GM12864 (cell line): ENCODE results near the gene S100A10.

Source experiments
- DNase-seq: peaks from one replicate; pipeline ENCODE4 v3.0.0-alpha.2; 2011; ENCODE audit warnings: low read depth
- H3K4me3 ChIP-seq: 2 replicates; pipeline ENCODE4 v1.5.1; 2011; ENCODE audit warnings: mild to moderate bottlenecking, low read depth, low read length, control low read depth
- CTCF ChIP-seq: IDR thresholded peaks from 2 replicates; pipeline ENCODE4 v1.5.1; 2011; ENCODE audit warnings: low read depth, mild to moderate bottlenecking, moderate library complexity, low read length, control low read depth, inconsistent platforms; ENCODE audit errors: missing control alignments

Gene S100A10

GRCh38 chr1:152001631-152002584, 8.2 kb upstream of the S100A10 start:
- peak; percentile 95 for TF ChIP-seq CTCF
- DNase-seq = peak; percentile 19
- no peak overlapping the region for H3K4me3 ChIP-seq

- H3K4me3 ChIP-seq = no peak overlapping the region
- DNase-seq = no peak
- TF ChIP-seq CTCF = no peak
Measured at GRCh38 chr1:152000964-152001630, 7.4 kb upstream of the S100A10 start.

- TF ChIP-seq CTCF = no peak
- no peak overlapping the region for H3K4me3 ChIP-seq
- no peak for DNase-seq
Measured at GRCh38 chr1:151998611-151999362, 5.1 kb upstream of the S100A10 start.

GRCh38 chr1:151997284-151997570, 3.6 kb upstream of the S100A10 start:
- no peak for TF ChIP-seq CTCF
- no peak for DNase-seq
- H3K4me3 ChIP-seq = no peak overlapping the region

- no peak for TF ChIP-seq CTCF
- H3K4me3 ChIP-seq = no peak overlapping the region
- DNase-seq = no peak
Measured at GRCh38 chr1:151995774-151996173, 2.1 kb upstream of the S100A10 start.

DNA sequence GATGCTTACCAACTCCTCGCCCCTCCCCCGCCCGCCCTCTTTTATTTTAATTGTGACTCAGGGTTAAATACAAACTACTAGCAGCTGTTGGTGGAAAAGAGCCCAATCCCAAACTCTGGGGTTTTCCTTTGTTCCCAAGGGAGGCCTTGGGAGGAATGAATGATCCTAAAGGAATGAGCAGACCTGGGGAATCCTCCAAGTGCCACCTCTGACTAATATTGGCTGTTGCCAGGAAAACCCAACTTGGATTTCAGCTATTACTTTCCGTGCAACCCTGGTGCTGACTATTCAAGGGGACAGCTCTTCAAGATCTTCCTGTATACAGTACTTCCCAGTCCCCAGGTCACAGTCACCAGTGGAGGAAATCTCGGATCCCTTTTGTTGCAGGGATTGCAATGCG, 1.3 kb upstream of the S100A10 start:
- no peak overlapping the region for H3K4me3 ChIP-seq
- no peak for DNase-seq
- TF ChIP-seq CTCF = no peak
